SK-N-SH treated with all-trans-retinoic acid at 6 μM for 48 hours (cell line): Measurements from ENCODE around the gene EFHD1.

Experiments used
- OSR1 ChIP-seq: fragments of 250-450 bp; sonication (Bioruptor Pico); IDR thresholded peaks from 2 replicates; pipeline ENCODE4 v1.8.0; 2022; ENCODE audit warnings: moderate library complexity, mild to moderate bottlenecking, inconsistent platforms
- ZFP3 ChIP-seq: fragments of 250-450 bp; sonication (Bioruptor Pico); IDR thresholded peaks from 2 replicates; pipeline ENCODE4 v1.5.0; 2020; ENCODE audit warnings: mild to moderate bottlenecking, moderate library complexity
- TF ChIP-seq, protein P1 (sequence below): fragments of 250-450 bp; sonication (Bioruptor Pico); IDR thresholded peaks from 2 replicates; pipeline ENCODE4 v1.8.0; 2020; ENCODE audit warnings: mild to moderate bottlenecking, moderate library complexity, borderline replicate concordance

DNA sequence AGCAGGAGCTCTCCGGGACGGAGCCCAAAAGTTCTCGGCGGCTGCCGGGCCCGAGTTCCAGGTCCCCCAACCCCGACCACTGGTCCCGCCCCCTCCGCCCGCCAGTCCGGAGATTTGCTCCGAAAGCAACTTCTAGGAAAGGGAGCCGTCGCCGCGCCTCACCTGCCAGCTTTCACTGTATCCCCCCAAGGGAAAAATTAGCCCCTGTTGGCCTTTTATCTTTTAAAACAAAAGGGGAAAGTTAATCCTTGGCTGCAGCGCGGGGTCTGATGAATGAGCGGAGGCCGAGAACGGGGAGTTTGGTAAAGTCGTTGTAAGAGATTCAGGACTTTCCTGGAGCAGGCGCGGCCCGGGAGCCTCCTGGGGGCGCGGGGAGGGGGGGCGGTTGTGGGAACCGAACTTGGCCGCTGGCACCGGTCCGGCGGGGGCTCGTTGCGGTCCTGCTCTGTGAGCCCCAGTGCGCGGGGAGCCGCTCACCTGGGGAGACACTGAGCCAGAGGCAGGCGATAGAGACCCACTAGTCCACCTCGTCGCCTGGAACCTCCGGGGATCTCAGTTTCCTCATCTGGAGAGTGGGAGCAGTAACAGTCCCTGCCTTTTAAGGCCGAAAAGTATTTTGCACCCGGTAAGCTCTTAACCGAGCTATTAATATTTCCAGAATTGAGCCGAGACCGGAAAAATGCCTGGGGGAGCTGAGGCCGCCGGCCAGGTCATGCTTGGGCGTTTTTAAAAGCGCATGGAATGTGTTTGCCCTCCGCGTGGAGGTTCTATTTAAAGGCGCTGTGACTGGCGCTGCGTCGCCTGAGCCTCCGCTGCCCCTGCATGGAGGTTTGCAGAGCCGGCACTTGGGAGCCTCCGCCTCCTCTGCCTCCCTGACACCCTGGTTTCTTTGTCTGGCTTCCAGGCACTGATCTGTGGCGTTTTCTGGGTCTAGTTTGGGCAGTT is 1.1 kb downstream of the EFHD1 start:
- TF ChIP-seq OSR1 (no peak), ZFP3 (no peak)
- TF ChIP-seq, protein P1, sequence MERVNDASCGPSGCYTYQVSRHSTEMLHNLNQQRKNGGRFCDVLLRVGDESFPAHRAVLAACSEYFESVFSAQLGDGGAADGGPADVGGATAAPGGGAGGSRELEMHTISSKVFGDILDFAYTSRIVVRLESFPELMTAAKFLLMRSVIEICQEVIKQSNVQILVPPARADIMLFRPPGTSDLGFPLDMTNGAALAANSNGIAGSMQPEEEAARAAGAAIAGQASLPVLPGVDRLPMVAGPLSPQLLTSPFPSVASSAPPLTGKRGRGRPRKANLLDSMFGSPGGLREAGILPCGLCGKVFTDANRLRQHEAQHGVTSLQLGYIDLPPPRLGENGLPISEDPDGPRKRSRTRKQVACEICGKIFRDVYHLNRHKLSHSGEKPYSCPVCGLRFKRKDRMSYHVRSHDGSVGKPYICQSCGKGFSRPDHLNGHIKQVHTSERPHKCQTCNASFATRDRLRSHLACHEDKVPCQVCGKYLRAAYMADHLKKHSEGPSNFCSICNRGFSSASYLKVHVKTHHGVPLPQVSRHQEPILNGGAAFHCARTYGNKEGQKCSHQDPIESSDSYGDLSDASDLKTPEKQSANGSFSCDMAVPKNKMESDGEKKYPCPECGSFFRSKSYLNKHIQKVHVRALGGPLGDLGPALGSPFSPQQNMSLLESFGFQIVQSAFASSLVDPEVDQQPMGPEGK: no peak
